ENCODE results near the gene PTBP2.

DNA sequence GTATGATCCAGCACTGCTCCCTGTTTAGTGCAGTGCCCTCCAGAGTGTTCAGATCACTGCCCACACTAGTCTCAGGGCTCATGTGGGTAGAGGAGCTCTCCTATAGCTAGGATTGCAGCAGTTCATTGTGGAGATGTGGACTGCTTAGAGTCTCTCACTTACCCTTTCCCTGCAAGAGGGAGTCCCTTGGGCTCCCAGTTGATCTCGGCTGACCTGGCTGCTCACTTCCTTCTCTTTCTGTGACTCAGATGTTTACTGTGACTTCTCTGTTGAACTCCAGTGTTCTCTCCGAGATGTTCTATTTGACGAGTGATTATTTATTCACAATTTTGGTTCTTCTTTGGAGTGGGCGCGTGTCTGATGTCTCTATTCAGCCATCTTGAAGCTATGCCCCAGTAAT lies 141.9 kb downstream of the PTBP2 start:
- TF ChIP-seq, protein P1, sequence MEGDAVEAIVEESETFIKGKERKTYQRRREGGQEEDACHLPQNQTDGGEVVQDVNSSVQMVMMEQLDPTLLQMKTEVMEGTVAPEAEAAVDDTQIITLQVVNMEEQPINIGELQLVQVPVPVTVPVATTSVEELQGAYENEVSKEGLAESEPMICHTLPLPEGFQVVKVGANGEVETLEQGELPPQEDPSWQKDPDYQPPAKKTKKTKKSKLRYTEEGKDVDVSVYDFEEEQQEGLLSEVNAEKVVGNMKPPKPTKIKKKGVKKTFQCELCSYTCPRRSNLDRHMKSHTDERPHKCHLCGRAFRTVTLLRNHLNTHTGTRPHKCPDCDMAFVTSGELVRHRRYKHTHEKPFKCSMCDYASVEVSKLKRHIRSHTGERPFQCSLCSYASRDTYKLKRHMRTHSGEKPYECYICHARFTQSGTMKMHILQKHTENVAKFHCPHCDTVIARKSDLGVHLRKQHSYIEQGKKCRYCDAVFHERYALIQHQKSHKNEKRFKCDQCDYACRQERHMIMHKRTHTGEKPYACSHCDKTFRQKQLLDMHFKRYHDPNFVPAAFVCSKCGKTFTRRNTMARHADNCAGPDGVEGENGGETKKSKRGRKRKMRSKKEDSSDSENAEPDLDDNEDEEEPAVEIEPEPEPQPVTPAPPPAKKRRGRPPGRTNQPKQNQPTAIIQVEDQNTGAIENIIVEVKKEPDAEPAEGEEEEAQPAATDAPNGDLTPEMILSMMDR (IDR thresholded peaks at IDR 0.05; ENCODE audit: poor library complexity), result no peak
- TF ChIP-seq EZH2 (IDR thresholded peaks at IDR 0.05; ENCODE audit: borderline replicate concordance) (no peak), EZH2phosphoT487 (IDR thresholded peaks at IDR 0.05; ENCODE audit: low read depth, severe bottlenecking, unreplicated experiment) (no peak)
